VCaP (cell line): ENCODE measurements around the gene FRRS1L.

Source experiments
- H3K27ac ChIP-seq: fragments of 450-650 bp; 2 replicates; pipeline ENCODE4 v1.5.1; 2017
- TF ChIP-seq, protein P1 (sequence below): fragments of 450-650 bp; conservative IDR thresholded peaks from 2 replicates; pipeline ENCODE4 v1.5.1; 2017; ENCODE audit warnings: mild to moderate bottlenecking, moderate library complexity

FRRS1L gene

DNA sequence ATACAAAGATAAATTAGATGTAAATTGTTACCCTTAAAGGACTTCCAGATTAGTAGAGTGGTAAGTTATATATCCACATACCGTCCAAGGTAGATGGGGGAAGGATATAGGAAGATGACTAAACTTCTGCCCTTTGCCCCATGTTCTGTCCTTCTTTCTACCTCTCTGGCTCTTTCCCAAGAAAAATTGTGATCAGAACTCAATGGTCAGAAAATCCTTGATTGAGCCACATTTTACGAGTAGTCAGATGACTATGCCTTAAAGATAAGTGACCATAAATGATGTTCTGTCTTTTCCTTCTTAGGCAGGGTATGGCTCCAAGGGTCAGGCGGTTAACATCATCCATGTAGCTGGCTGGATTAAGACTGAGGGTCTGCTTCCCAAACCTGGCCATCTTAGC, 4.4 kb downstream of the FRRS1L start:
- TF ChIP-seq, protein P1, sequence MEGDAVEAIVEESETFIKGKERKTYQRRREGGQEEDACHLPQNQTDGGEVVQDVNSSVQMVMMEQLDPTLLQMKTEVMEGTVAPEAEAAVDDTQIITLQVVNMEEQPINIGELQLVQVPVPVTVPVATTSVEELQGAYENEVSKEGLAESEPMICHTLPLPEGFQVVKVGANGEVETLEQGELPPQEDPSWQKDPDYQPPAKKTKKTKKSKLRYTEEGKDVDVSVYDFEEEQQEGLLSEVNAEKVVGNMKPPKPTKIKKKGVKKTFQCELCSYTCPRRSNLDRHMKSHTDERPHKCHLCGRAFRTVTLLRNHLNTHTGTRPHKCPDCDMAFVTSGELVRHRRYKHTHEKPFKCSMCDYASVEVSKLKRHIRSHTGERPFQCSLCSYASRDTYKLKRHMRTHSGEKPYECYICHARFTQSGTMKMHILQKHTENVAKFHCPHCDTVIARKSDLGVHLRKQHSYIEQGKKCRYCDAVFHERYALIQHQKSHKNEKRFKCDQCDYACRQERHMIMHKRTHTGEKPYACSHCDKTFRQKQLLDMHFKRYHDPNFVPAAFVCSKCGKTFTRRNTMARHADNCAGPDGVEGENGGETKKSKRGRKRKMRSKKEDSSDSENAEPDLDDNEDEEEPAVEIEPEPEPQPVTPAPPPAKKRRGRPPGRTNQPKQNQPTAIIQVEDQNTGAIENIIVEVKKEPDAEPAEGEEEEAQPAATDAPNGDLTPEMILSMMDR: no peak
- no peak overlapping the region for H3K27ac ChIP-seq

DNA sequence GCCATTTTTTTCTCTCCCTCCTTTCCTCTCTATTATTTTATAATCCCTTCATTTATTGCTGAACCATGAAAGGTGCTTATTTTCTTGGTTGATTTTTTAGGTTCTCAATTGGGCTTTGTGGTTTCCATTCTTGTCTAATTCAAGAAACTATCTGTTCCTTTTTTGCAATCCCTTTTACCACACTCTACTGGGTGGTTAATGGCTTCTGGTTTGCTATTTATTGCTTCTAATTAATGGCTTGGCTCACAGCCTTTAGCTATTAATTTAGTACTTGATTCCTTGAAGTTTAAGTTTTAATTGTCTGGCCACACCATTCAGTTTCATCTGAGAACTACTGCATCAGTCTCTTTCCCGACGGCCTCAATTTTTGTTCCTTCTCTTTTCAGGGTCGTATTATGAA, 5.6 kb downstream of the FRRS1L start:
- H3K27ac ChIP-seq: no peak overlapping the region
- TF ChIP-seq, protein P1: no peak

DNA sequence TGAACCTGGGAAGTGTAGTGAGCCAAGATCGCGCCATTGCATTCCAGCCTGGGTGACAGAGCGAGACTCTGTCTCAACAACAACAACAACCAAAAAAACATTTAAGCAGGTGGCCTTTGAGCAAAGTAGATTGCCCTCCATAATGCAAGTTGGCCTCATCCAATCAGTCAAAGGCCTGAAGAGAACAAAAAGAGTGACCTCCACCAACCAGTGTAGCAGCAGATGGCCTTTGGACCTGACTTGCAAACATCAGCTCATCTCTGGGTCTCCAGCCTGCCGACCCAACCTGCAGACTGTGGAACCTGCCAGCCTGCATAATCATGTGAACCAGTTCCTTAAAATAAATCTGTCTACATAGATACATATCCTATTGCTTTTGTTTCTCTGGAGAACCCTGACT, 7.5 kb downstream of the FRRS1L start:
- H3K27ac ChIP-seq: no peak overlapping the region
- TF ChIP-seq, protein P1: no peak

DNA sequence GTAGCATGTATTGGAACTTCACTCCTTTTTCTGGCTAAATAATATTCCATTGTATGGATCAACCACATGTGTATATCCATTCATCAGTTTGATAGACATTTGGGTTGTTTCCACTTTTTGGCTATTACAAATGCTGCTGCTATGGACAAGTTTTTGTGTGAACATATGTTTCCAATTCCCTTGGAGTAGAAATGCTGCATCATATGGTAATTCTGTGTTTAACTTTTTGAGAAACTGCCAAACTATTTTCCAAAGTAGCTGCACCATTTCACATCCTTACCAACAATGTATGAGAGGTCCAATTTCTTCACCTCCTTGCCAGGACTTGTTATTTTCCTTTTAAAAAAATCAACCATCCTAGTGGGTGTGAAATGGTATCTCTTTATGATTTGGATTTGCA, 8.4 kb downstream of the FRRS1L start:
- TF ChIP-seq, protein P1: no peak
- H3K27ac ChIP-seq: no peak overlapping the region

DNA sequence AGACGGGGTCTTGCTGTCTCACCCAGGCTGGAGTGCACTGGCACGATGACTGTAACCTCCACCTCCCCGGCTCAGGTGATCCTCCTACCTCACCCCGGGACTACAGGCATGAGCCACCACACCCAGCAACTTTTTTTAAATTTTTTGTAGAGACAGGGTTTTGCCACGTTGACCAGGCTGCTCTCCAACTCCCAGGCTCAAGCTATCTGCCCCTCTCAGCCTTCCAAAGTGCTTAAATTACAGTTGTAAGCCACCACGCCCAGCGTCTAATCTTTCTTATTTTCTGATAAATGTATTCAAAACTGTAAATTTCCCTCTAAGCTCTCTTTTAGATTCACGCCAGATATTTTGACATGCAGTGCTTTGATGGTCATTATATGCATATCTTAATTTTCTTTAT, 10.3 kb downstream of the FRRS1L start:
- TF ChIP-seq, protein P1: no peak
- H3K27ac ChIP-seq: no peak overlapping the region

DNA sequence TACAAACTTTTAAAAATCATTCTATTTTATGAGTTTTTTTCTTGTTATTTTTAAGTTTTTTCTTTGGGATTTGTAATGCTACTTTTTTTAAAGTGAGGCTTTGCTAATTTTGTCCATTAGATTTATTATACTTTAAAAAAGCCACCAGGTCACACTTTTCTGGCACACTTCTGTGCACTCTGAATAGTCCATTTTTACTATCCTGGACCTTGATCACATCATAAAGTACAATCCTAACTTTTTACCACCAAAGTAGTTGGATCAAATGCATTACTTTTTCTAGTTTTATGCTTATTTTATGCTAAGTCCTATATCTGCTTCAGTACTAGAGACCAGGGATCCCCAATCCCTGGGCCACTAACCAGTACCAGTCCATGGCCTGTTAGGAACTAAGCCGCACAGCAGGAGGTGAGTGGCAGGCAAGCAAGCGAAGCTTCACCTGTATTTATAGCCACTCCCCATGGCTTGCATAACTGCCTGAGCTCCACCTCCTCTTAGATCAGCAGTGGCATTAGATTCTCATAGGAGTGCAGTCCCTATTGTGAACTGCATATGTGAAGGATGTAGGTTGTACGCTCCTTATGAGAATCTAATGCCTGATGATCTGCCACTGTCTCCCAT, 16.0 kb downstream of the FRRS1L start:
- TF ChIP-seq, protein P1: no peak
- no peak overlapping the region for H3K27ac ChIP-seq

DNA sequence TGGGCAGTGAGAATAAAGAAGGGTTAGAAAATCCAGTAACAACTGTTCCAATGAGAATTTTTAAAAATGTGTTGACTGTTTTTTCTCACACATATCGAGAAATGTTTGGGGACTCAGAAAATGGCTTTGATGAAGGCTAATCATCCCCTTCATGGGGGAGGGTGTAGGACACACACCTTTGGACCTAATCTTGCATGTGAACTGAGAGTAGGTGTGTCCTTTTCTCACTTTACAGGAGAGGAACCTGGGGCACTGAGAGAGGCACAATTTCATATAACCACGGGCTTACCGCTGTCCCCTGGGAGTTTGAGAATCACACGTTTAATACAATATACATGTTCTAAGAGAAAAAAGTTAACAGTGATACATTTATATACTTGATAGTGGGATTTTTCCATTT, 17.3 kb downstream of the FRRS1L start:
- TF ChIP-seq, protein P1: no peak
- H3K27ac ChIP-seq: no peak overlapping the region
